ENCODE results near the gene FAM184A. TPM values are rescaled to one million over a fixed set of nuclear protein-coding genes. Genes with fewer than 3 reads are reported as not detected.

The FAM184A gene
- total RNA-seq, 1 experiment from 2014 or later, result 8.7 TPM

GRCh38 chr6:119060255-119060907 lies 18.1 kb downstream of the FAM184A start:
- ATAC-seq (no peak), DNase-seq (ENCODE audit: low read depth, low spot score) (no peak)
- intact Hi-C loops (cut with micrococcal nuclease; ENCODE audit: unreplicated experiment), result no loop called here
- ChIA-PET POLR2A (interaction anchor here (0.6 kb wide), 1 partner anchor 59 kb away, joined by 3 read pairs; no protein-coding TSS in a partner anchor), CTCF (no interaction called here)
- Histone ChIP-seq H3K27me3 (ENCODE audit: control insufficient read depth, insufficient read depth, low read length) (no peaks in the 10 kb centered on the region), H3K9me3 (ENCODE audit: control insufficient read depth, insufficient read depth, low read depth, low read length) (no peaks in the 10 kb centered on the region), H3K36me3 (ENCODE audit: control insufficient read depth, insufficient read depth, low read length) (no peaks in the 10 kb centered on the region), H3K4me3 (ENCODE audit: low read depth in 2 of 2, low read length in 2 of 2) (no peak overlapping the region), H3K4me1 (ENCODE audit: control insufficient read depth, insufficient read depth, low read length) (no peaks in the 10 kb centered on the region), H3K27ac (ENCODE audit: low read length) (no peak overlapping the region)
- BruUV-seq (replicated peaks), result no TSS peak
- no peak for TF ChIP-seq CTCF (IDR thresholded peaks at IDR 0.05)
- TF ChIP-seq REST (IDR thresholded peaks at IDR 0.05; ENCODE audit: insufficient read depth in 1 of 2, low read depth in 2 of 2, low read length in 1 of 2), result no peak
- TF ChIP-seq SIN3A (IDR thresholded peaks at IDR 0.05; ENCODE audit: borderline replicate concordance, insufficient read depth, low read depth, low read length), result no peak
- TF ChIP-seq POLR2AphosphoS5 (IDR thresholded peaks at IDR 0.05; ENCODE audit: low read depth, low read length), result no peak
- no peak for TF ChIP-seq TCF7L2 (IDR thresholded peaks at IDR 0.05; ENCODE audit: low read depth, low read length)
- in situ Hi-C loops (cut with HindIII; ENCODE audit: low pct_unique_long_range_greater_than_20kb, low sequenced_read_pairs), result no loop called here

- TF ChIP-seq POLR2AphosphoS5 (IDR thresholded peaks at IDR 0.05; ENCODE audit: low read depth, low read length) (no peak), TCF7L2 (IDR thresholded peaks at IDR 0.05; ENCODE audit: low read depth, low read length) (no peak), CTCF (IDR thresholded peaks at IDR 0.05) (no peak), SIN3A (IDR thresholded peaks at IDR 0.05; ENCODE audit: borderline replicate concordance, insufficient read depth, low read depth, low read length) (no peak), REST (IDR thresholded peaks at IDR 0.05; ENCODE audit: insufficient read depth in 1 of 2, low read depth in 2 of 2, low read length in 1 of 2) (no peak)
- DNase-seq (ENCODE audit: low read depth, low spot score) (no peak), ATAC-seq (no peak)
- BruUV-seq (replicated peaks), result no TSS peak
- in situ Hi-C loops (cut with HindIII; ENCODE audit: low pct_unique_long_range_greater_than_20kb, low sequenced_read_pairs), result no loop called here
- Histone ChIP-seq H3K9me3 (ENCODE audit: control insufficient read depth, insufficient read depth, low read depth, low read length) (no peaks in the 10 kb centered on the region), H3K4me3 (ENCODE audit: low read depth in 2 of 2, low read length in 2 of 2) (no peak overlapping the region), H3K27ac (ENCODE audit: low read length) (no peak overlapping the region), H3K36me3 (ENCODE audit: control insufficient read depth, insufficient read depth, low read length) (no peaks in the 10 kb centered on the region), H3K27me3 (ENCODE audit: control insufficient read depth, insufficient read depth, low read length) (no peaks in the 10 kb centered on the region), H3K4me1 (ENCODE audit: control insufficient read depth, insufficient read depth, low read length) (peaks cover 3% of the 10 kb centered on the region; the same call in 1 of the 2 replicates)
- CTCF ChIA-PET, result no interaction called here
- intact Hi-C loops (cut with micrococcal nuclease; ENCODE audit: unreplicated experiment), result no loop called here
- POLR2A ChIA-PET, result no interaction called here
Measured at GRCh38 chr6:119055069-119055468, 23.4 kb downstream of the FAM184A start.
